H9 (cell line): ENCODE measurements around the gene PSMD5. TPM values are rescaled to one million over a fixed set of nuclear protein-coding genes. Genes with fewer than 3 reads are reported as not detected.
A peak's percentile ranks its signal among the peaks of the same experiment; 100 is the strongest.

Experiments used
- DNase-seq: peaks from one replicate; pipeline ENCODE4 v3.0.0-alpha.2; 2017
- H2AFZ ChIP-seq: one replicate; pipeline ENCODE4 v1.6.1; 2013; ENCODE audit warnings: mild to moderate bottlenecking, low read length, control low read depth, moderate library complexity
- H2AK5ac ChIP-seq: 2 replicates; pipeline ENCODE4 v1.6.1; 2013; ENCODE audit warnings: low read length, control low read depth, mixed read lengths; ENCODE audit not compliant: insufficient read length
- H2BK120ac ChIP-seq: one replicate; pipeline ENCODE4 v1.6.1; 2013; ENCODE audit warnings: low read depth, mild to moderate bottlenecking, low read length, control low read depth, inconsistent platforms; ENCODE audit not compliant: poor library complexity, severe bottlenecking
- H2BK12ac ChIP-seq: 2 replicates; pipeline ENCODE4 v1.6.1; 2013; ENCODE audit warnings: low read length, control low read depth, mixed read lengths, low read depth; ENCODE audit not compliant: insufficient read length
- H2BK15ac ChIP-seq: 2 replicates; pipeline ENCODE4 v1.6.1; 2013; ENCODE audit warnings: low read depth, low read length, control low read depth
- H2BK20ac ChIP-seq: one replicate; pipeline ENCODE4 v1.6.1; 2013; ENCODE audit warnings: low read depth, mild to moderate bottlenecking, low read length, control low read depth, inconsistent platforms; ENCODE audit not compliant: poor library complexity, severe bottlenecking
- H2BK5ac ChIP-seq: 2 replicates; pipeline ENCODE4 v1.6.1; 2013; ENCODE audit warnings: low read length, control low read depth, mixed read lengths; ENCODE audit not compliant: insufficient read length
- H3K14ac ChIP-seq: 2 replicates; pipeline ENCODE4 v1.6.1; 2013; ENCODE audit warnings: low read length, control low read depth; ENCODE audit not compliant: insufficient read depth
- H3K18ac ChIP-seq: 2 replicates; pipeline ENCODE4 v1.6.1; 2013; ENCODE audit warnings: low read depth, mild to moderate bottlenecking, mixed read lengths, low read length, control low read depth; ENCODE audit not compliant: insufficient read length
- H3K23ac ChIP-seq: 2 replicates; pipeline ENCODE4 v1.6.1; 2013; ENCODE audit warnings: low read length, control low read depth, mixed read lengths, low read depth; ENCODE audit not compliant: insufficient read length
- H3K23me2 ChIP-seq: 2 replicates; pipeline ENCODE4 v1.6.1; 2013; ENCODE audit warnings: low read depth, mild to moderate bottlenecking, mixed read lengths, low read length, control low read depth; ENCODE audit not compliant: insufficient read length, poor library complexity, severe bottlenecking
- H3K27ac ChIP-seq: 2 replicates; pipeline ENCODE4 v1.5.1; 2013; ENCODE audit warnings: low read length, control low read depth, mixed read lengths, low read depth; ENCODE audit not compliant: insufficient read length
- H3K27me3 ChIP-seq: 2 replicates; pipeline ENCODE4 v1.6.1; 2013; ENCODE audit warnings: low read length, control low read depth, inconsistent platforms; ENCODE audit not compliant: insufficient read depth
- H3K4ac ChIP-seq: 2 replicates; pipeline ENCODE4 v1.6.1; 2013; ENCODE audit warnings: low read depth, mild to moderate bottlenecking, control low read depth, inconsistent platforms, low read length, moderate library complexity
- H3K4me1 ChIP-seq: 2 replicates; pipeline ENCODE4 v1.6.1; 2013; ENCODE audit warnings: low read length, control low read depth, inconsistent platforms; ENCODE audit not compliant: insufficient read depth
- H3K4me2 ChIP-seq: 2 replicates; pipeline ENCODE4 v1.6.1; 2013; ENCODE audit warnings: low read length, control low read depth, mixed read lengths; ENCODE audit not compliant: insufficient read length, insufficient read depth
- H3K56ac ChIP-seq: 2 replicates; pipeline ENCODE4 v1.6.1; 2013; ENCODE audit warnings: low read depth, mild to moderate bottlenecking, mixed read lengths, low read length, control low read depth; ENCODE audit not compliant: insufficient read length
- H3K79me1 ChIP-seq: 2 replicates; pipeline ENCODE4 v1.6.1; 2013; ENCODE audit warnings: low read depth, mild to moderate bottlenecking, moderate library complexity, low read length, control low read depth, inconsistent platforms; ENCODE audit not compliant: insufficient read depth, poor library complexity, severe bottlenecking
- H3K79me2 ChIP-seq: 2 replicates; pipeline ENCODE4 v1.6.1; 2013; ENCODE audit warnings: low read length, control low read depth, inconsistent platforms; ENCODE audit not compliant: insufficient read depth
- H3K9ac ChIP-seq: 2 replicates; pipeline ENCODE4 v1.6.1; 2013; ENCODE audit warnings: low read length, control low read depth, mixed read lengths; ENCODE audit not compliant: insufficient read length; ENCODE audit errors: extremely low read depth
- H3K9me3 ChIP-seq: one replicate; pipeline ENCODE4 v1.6.1; 2013; ENCODE audit warnings: low read depth, low read length, inconsistent platforms; ENCODE audit not compliant: control insufficient read depth
- H3T11ph ChIP-seq: one replicate; pipeline ENCODE4 v1.6.1; 2013; ENCODE audit warnings: mild to moderate bottlenecking, low read length, control low read depth, inconsistent platforms
- H4K20me1 ChIP-seq: one replicate; pipeline ENCODE4 v1.6.1; 2013; ENCODE audit not compliant: control insufficient read depth, insufficient read length, insufficient read depth
- H4K5ac ChIP-seq: 2 replicates; pipeline ENCODE4 v1.6.1; 2013; ENCODE audit warnings: low read depth, mild to moderate bottlenecking, mixed read lengths, low read length, control low read depth; ENCODE audit not compliant: insufficient read length
- H4K8ac ChIP-seq: replicated peaks from 2 replicates; pipeline ENCODE4 v1.6.1; 2013; ENCODE audit warnings: low read length, control low read depth, mixed read lengths, low read depth; ENCODE audit not compliant: insufficient read length
- H4K91ac ChIP-seq: 2 replicates; pipeline ENCODE4 v1.6.1; 2013; ENCODE audit warnings: low read depth, mild to moderate bottlenecking, moderate library complexity, mixed read lengths, low read length, control low read depth; ENCODE audit not compliant: insufficient read length
- H3K27ac Mint-ChIP-seq, 3 experiments: 2 replicates in 2 of 3; 3 replicates in 1 of 3; pipeline ENCODE4 v1.8.0; 2020 to 2021; ENCODE audit warnings: mixed read lengths in 3 of 3, mild to moderate bottlenecking in 1 of 3, moderate library complexity in 1 of 3
- H3K27me3 Mint-ChIP-seq: 2 replicates; pipeline ENCODE4 v1.8.0; 2021; ENCODE audit warnings: low read depth, mild to moderate bottlenecking, moderate library complexity, mixed read lengths
- H3K36me3 Mint-ChIP-seq, 3 experiments: 2 replicates in 2 of 3; 3 replicates in 1 of 3; pipeline ENCODE4 v1.8.0; 2020 to 2021; ENCODE audit warnings: low read depth in 3 of 3, mixed read lengths in 3 of 3; ENCODE audit not compliant: insufficient read depth in 1 of 3
- H3K4me1 Mint-ChIP-seq, 2 experiments: 2 replicates each; pipeline ENCODE4 v1.8.0; 2020; ENCODE audit warnings: mixed read lengths in 2 of 2
- H3K4me3 Mint-ChIP-seq, 2 experiments: 2 replicates in 1 of 2; 3 replicates in 1 of 2; pipeline ENCODE4 v1.8.0; 2020 to 2021; ENCODE audit warnings: mild to moderate bottlenecking in 2 of 2, mixed read lengths in 2 of 2, moderate library complexity in 1 of 2
- H3K9me3 Mint-ChIP-seq, 2 experiments: 2 replicates in 1 of 2; 3 replicates in 1 of 2; pipeline ENCODE4 v1.8.0; 2020; ENCODE audit warnings: mild to moderate bottlenecking in 2 of 2, mixed read lengths in 2 of 2, moderate library complexity in 1 of 2
- CTCF ChIP-seq: fragments of 200-600 bp; sonication (generic); conservative IDR thresholded peaks from 3 replicates; pipeline ENCODE4 v1.8.0; 2021; ENCODE audit warnings: antibody characterized with exemption, mild to moderate bottlenecking
- total RNA-seq: library from RNA; stranded (reverse); gene quantifications from 2 replicates; pipeline ENCODE4 v1.2.1, GENCODE V29; 2021

The PSMD5 gene
- total RNA-seq, 1 experiment from 2014 or later = 64.9 TPM

DNA sequence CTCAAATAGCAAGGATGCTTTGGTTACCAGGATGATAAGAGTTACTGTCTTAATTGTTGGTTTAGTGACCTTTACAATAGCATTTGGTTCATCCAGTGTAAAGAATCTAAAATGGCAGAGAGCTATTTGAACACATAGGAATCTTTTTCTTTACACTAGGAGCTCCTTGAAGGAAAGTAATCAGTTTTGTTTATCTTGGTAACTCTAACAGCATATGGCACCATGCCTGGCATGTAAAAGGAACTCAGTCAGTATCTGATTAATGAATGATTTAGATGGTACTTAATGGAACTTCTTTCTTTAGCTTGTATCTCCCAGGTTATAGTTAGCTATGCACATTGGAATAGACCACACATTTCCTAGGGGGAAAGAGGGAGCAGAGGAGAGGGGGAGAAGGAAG is 9.9 kb downstream of the PSMD5 start:
- Histone ChIP-seq H3K14ac (no peak overlapping the region), H3T11ph (no peak overlapping the region), H2BK12ac (no peak overlapping the region), H2BK15ac (no peak overlapping the region), H3K23ac (no peak overlapping the region), H3K79me2 (no peaks in the 10 kb centered on the region), H4K91ac (no peak overlapping the region), H2BK20ac (no peak overlapping the region), H3K9ac (no peak overlapping the region), H3K79me1 (no peaks in the 10 kb centered on the region), H3K27me3 (no peaks in the 10 kb centered on the region), H4K8ac (no peak overlapping the region), H4K20me1 (no peaks in the 10 kb centered on the region), H3K27ac (no peak overlapping the region), H2BK5ac (no peak overlapping the region), H2AFZ (no peak overlapping the region), H2BK120ac (no peak overlapping the region), H3K4me2 (no peak overlapping the region), H3K18ac (no peak overlapping the region), H3K9me3 (no peaks in the 10 kb centered on the region), H4K5ac (no peak overlapping the region), H2AK5ac (no peak overlapping the region), H3K56ac (no peak overlapping the region), H3K23me2 (no peaks in the 10 kb centered on the region), H3K4me1 (no peaks in the 10 kb centered on the region), H3K4ac (no peak overlapping the region)
- Mint-ChIP-seq H3K4me1 (peaks cover 2 to 3% of the 10 kb centered on the region in 2 experiments; a peak in 1 of 4 replicates), H3K27ac (peak overlapping the region in 1 of 3 experiments; percentile 72; a peak in 3 of 7 replicates), H3K27me3 (no peaks in the 10 kb centered on the region), H3K36me3 (peaks cover 10 to 59% (median 55%) of the 10 kb centered on the region in 3 experiments; a peak in 6 of 7 replicates), H3K9me3 (no peaks in the 10 kb centered on the region), H3K4me3 (no peak overlapping the region)
- TF ChIP-seq CTCF = no peak
- DNase-seq = no peak
